DMS79 (cell line): ENCODE results near the gene HLCS.
A peak's percentile ranks its signal among the peaks of the same experiment; 100 is the strongest.

Experiments
- DNase-seq: peaks from one replicate; lab custom pipeline; 2025; lab: John Stamatoyannopoulos, UW

Gene HLCS

GRCh38 chr21:36881228-36881627, 85.2 kb downstream of the HLCS start:
- no peak for DNase-seq

GRCh38 chr21:36879827-36880226, 86.6 kb downstream of the HLCS start:
- DNase-seq: no peak

GRCh38 chr21:36877741-36878140, 88.7 kb downstream of the HLCS start:
- no peak for DNase-seq

GRCh38 chr21:36874665-36875064, 91.8 kb downstream of the HLCS start:
- DNase-seq: no peak

GRCh38 chr21:36873513-36873912, 93.0 kb downstream of the HLCS start:
- no peak for DNase-seq

GRCh38 chr21:36867291-36867905, 99.1 kb downstream of the HLCS start:
- DNase-seq: no peak

- DNase-seq: no peak
These were observed 100.0 kb downstream of the HLCS start for GRCh38 chr21:36866419-36866818.

GRCh38 chr21:36864974-36865373, 101.5 kb downstream of the HLCS start:
- no peak for DNase-seq

- no peak for DNase-seq
These were observed 103.2 kb downstream of the HLCS start for GRCh38 chr21:36863260-36863659.

- DNase-seq: no peak
These were observed 104.7 kb downstream of the HLCS start for GRCh38 chr21:36861595-36862323.

- no peak for DNase-seq
These were observed 105.5 kb downstream of the HLCS start for GRCh38 chr21:36860736-36861594.

GRCh38 chr21:36859744-36860501, 106.5 kb downstream of the HLCS start:
- DNase-seq: no peak

- no peak for DNase-seq
These were observed 108.0 kb downstream of the HLCS start for GRCh38 chr21:36858320-36858957.

- DNase-seq: no peak
These were observed 109.8 kb downstream of the HLCS start for GRCh38 chr21:36856643-36857042.

- no peak for DNase-seq
These were observed 112.1 kb downstream of the HLCS start for GRCh38 chr21:36854391-36854790.

- DNase-seq: no peak
These were observed 113.6 kb downstream of the HLCS start for GRCh38 chr21:36852864-36853263.

GRCh38 chr21:36852293-36852692, 114.2 kb downstream of the HLCS start:
- no peak for DNase-seq

GRCh38 chr21:36851121-36851520, 115.3 kb downstream of the HLCS start:
- no peak for DNase-seq

- no peak for DNase-seq
These were observed 116.1 kb downstream of the HLCS start for GRCh38 chr21:36850372-36850771.

- DNase-seq: peak; percentile 75
These were observed 116.9 kb downstream of the HLCS start for GRCh38 chr21:36849461-36850105.

GRCh38 chr21:36848730-36849274, 117.7 kb downstream of the HLCS start:
- DNase-seq: no peak
